ENCODE data around the gene SLC25A42. TPM values are rescaled to one million over a fixed set of nuclear protein-coding genes. Genes with fewer than 3 reads are reported as not detected.

Gene SLC25A42
- total and polyA plus RNA-seq, 2 of the 13 experiments (the other 11 are each of a cell fraction or from before 2014, with no cell fraction given), result 12.8 to 18.3 TPM

GRCh38 chr19:19033426-19034203, 30.2 kb upstream of the SLC25A42 start, which contains the start of the genes ARMC6 and SUGP2 (continued):
- 0 out of 2 replicates have a peak, but pooled peaks have one; percentile 30 for TF ChIP-seq STAT6 (CRISPR knock-in tag; IDR thresholded peaks at IDR 0.05; ENCODE audit: borderline replicate concordance)
- TF ChIP-seq IKZF1 (IDR thresholded peaks at IDR 0.05), result no peak
- TF ChIP-seq NPAS2 (CRISPR knock-in tag; IDR thresholded peaks at IDR 0.05; ENCODE audit: borderline replicate concordance), result no peak
- peak; percentile 99 for TF ChIP-seq MAX (IDR thresholded peaks at IDR 0.05)
- no peak for TF ChIP-seq HNRNPUL1 (IDR thresholded peaks at IDR 0.05; ENCODE audit: low read depth, low read length)
- peak; percentile 85; the same call in 1 of the 2 replicates for TF ChIP-seq ISX (CRISPR knock-in tag; conservative IDR thresholded peaks at IDR 0.05)
- TF ChIP-seq ZNF713 (CRISPR knock-in tag; IDR thresholded peaks at IDR 0.05), result peak; percentile 76; the same call in 1 of the 2 replicates
- TF ChIP-seq GABPB1 (CRISPR knock-in tag; IDR thresholded peaks at IDR 0.05), result peak; percentile 93
- peak; percentile 56; the same call in 1 of the 2 replicates for TF ChIP-seq GFI1 (CRISPR knock-in tag; IDR thresholded peaks at IDR 0.05; ENCODE audit: borderline replicate concordance)
- 0 out of 2 replicates have a peak, but pooled peaks have one; percentile 37 for TF ChIP-seq ZNF414 (CRISPR knock-in tag; IDR thresholded peaks at IDR 0.05)
- peak; percentile 89; the same call in 1 of the 2 replicates for TF ChIP-seq ZNF780A (CRISPR knock-in tag; IDR thresholded peaks at IDR 0.05)
- TF ChIP-seq SMARCE1 (IDR thresholded peaks at IDR 0.05; ENCODE audit: borderline replicate concordance), result no peak
- TF ChIP-seq ZNF263 (CRISPR knock-in tag; IDR thresholded peaks at IDR 0.05), result peak; percentile 17; the same call in 1 of the 2 replicates
- no peak for TF ChIP-seq ZBTB21 (CRISPR knock-in tag; IDR thresholded peaks at IDR 0.05)
- no peak for TF ChIP-seq KLF9 (CRISPR knock-in tag; IDR thresholded peaks at IDR 0.05; ENCODE audit: low read depth)
- TF ChIP-seq ZNF749 (CRISPR knock-in tag; IDR thresholded peaks at IDR 0.05; ENCODE audit: borderline replicate concordance), result peak; percentile 40; the same call in 1 of the 2 replicates
- no peak; the same call in 1 of the 2 replicates for TF ChIP-seq FOSL2 (CRISPR knock-in tag; IDR thresholded peaks at IDR 0.05)
- peak; percentile 93; the same call in 1 of the 2 replicates for TF ChIP-seq KLF15 (CRISPR knock-in tag; IDR thresholded peaks at IDR 0.05; ENCODE audit: borderline replicate concordance)
- TF ChIP-seq ARHGAP35 (CRISPR knock-in tag; IDR thresholded peaks at IDR 0.05; ENCODE audit: borderline replicate concordance), result peak; percentile 85
- no peak for TF ChIP-seq ZNF496 (CRISPR knock-in tag; IDR thresholded peaks at IDR 0.05; ENCODE audit: insufficient replicate concordance)
- TF ChIP-seq KDM5A (IDR thresholded peaks at IDR 0.05; ENCODE audit: borderline replicate concordance, low read length), result peak; percentile 84; the same call in 1 of the 2 replicates
- TF ChIP-seq, protein P1, sequence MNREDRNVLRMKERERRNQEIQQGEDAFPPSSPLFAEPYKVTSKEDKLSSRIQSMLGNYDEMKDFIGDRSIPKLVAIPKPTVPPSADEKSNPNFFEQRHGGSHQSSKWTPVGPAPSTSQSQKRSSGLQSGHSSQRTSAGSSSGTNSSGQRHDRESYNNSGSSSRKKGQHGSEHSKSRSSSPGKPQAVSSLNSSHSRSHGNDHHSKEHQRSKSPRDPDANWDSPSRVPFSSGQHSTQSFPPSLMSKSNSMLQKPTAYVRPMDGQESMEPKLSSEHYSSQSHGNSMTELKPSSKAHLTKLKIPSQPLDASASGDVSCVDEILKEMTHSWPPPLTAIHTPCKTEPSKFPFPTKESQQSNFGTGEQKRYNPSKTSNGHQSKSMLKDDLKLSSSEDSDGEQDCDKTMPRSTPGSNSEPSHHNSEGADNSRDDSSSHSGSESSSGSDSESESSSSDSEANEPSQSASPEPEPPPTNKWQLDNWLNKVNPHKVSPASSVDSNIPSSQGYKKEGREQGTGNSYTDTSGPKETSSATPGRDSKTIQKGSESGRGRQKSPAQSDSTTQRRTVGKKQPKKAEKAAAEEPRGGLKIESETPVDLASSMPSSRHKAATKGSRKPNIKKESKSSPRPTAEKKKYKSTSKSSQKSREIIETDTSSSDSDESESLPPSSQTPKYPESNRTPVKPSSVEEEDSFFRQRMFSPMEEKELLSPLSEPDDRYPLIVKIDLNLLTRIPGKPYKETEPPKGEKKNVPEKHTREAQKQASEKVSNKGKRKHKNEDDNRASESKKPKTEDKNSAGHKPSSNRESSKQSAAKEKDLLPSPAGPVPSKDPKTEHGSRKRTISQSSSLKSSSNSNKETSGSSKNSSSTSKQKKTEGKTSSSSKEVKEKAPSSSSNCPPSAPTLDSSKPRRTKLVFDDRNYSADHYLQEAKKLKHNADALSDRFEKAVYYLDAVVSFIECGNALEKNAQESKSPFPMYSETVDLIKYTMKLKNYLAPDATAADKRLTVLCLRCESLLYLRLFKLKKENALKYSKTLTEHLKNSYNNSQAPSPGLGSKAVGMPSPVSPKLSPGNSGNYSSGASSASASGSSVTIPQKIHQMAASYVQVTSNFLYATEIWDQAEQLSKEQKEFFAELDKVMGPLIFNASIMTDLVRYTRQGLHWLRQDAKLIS (CRISPR knock-in tag; IDR thresholded peaks at IDR 0.05), result 0 out of 2 replicates have a peak, but pooled peaks have one; percentile 37

All from HepG2 (cell line).